Measurements from ENCODE around the gene ARMC7. TPM values are rescaled to one million over a fixed set of nuclear protein-coding genes. Genes with fewer than 3 reads are reported as not detected.

ARMC7 gene
- total and polyA plus RNA-seq, 10 of the 15 experiments (the other 5 are each of a cell fraction or from before 2014, with no cell fraction given): 1.5 to 19.8 (median 6.3) TPM

GRCh38 chr17:75078284-75079022, 31.3 kb upstream of the ARMC7 start (continued):
- TF ChIP-seq BHLHE40 (IDR thresholded peaks at IDR 0.05; ENCODE audit: borderline replicate concordance in 1 of 2, low read depth in 2 of 2, low read length in 1 of 2): peak; percentile 11 to 16; a peak in 1 of 4 replicates
- peak; percentile 16 for TF ChIP-seq SMAD1 (IDR thresholded peaks at IDR 0.05; ENCODE audit: low read depth, partially characterized antibody)
- peak; percentile 100 for TF ChIP-seq IKZF1 (conservative IDR thresholded peaks at IDR 0.05)
- TF ChIP-seq BMI1 (IDR thresholded peaks at IDR 0.05; ENCODE audit: borderline replicate concordance): no peak
- TF ChIP-seq GABPA (IDR thresholded peaks at IDR 0.05; ENCODE audit: low read depth): no peak
- TF ChIP-seq, protein P1, sequence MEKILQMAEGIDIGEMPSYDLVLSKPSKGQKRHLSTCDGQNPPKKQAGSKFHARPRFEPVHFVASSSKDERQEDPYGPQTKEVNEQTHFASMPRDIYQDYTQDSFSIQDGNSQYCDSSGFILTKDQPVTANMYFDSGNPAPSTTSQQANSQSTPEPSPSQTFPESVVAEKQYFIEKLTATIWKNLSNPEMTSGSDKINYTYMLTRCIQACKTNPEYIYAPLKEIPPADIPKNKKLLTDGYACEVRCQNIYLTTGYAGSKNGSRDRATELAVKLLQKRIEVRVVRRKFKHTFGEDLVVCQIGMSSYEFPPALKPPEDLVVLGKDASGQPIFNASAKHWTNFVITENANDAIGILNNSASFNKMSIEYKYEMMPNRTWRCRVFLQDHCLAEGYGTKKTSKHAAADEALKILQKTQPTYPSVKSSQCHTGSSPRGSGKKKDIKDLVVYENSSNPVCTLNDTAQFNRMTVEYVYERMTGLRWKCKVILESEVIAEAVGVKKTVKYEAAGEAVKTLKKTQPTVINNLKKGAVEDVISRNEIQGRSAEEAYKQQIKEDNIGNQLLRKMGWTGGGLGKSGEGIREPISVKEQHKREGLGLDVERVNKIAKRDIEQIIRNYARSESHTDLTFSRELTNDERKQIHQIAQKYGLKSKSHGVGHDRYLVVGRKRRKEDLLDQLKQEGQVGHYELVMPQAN (conservative IDR thresholded peaks at IDR 0.05): 0 out of 2 replicates have a peak, but pooled peaks have one; percentile 11
- TF ChIP-seq CEBPZ (IDR thresholded peaks at IDR 0.05; ENCODE audit: low read depth, low read length): no peak
- TF ChIP-seq, protein P2, sequence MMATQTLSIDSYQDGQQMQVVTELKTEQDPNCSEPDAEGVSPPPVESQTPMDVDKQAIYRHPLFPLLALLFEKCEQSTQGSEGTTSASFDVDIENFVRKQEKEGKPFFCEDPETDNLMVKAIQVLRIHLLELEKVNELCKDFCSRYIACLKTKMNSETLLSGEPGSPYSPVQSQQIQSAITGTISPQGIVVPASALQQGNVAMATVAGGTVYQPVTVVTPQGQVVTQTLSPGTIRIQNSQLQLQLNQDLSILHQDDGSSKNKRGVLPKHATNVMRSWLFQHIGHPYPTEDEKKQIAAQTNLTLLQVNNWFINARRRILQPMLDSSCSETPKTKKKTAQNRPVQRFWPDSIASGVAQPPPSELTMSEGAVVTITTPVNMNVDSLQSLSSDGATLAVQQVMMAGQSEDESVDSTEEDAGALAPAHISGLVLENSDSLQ (IDR thresholded peaks at IDR 0.05): no peak
- TF ChIP-seq CEBPB (IDR thresholded peaks at IDR 0.05; ENCODE audit: borderline replicate concordance in 1 of 2, low read depth in 2 of 2, low read length in 2 of 2): no peak

Data from GM12878 (cell line).